DOHH2 (cell line): ENCODE measurements around the gene CCDC17.

Source experiments
- H3F3A ChIP-seq: fragments of 200-600 bp; sonication (generic), shearing (Covaris generic); 2 replicates; pipeline ENCODE4 v1.6.0; 2016; ENCODE audit warnings: antibody characterized with exemption, mild to moderate bottlenecking; ENCODE audit not compliant: control insufficient read depth, insufficient read depth
- H3K27ac ChIP-seq: fragments of 200-600 bp; sonication (generic); 2 replicates; pipeline ENCODE4 v1.5.1; 2014; ENCODE audit warnings: low read depth, mild to moderate bottlenecking, low read length, moderate library complexity
- H3K27me3 ChIP-seq: fragments of 200-600 bp; sonication (generic); 2 replicates; pipeline ENCODE4 v1.6.1; 2014; ENCODE audit warnings: mild to moderate bottlenecking, low read length, mixed read lengths; ENCODE audit not compliant: control insufficient read depth
- H3K36me3 ChIP-seq: fragments of 200-600 bp; sonication (generic); 2 replicates; pipeline ENCODE4 v1.6.1; 2014; ENCODE audit warnings: mild to moderate bottlenecking, low read length, moderate library complexity, mixed read lengths; ENCODE audit not compliant: control insufficient read depth
- H3K4me1 ChIP-seq: fragments of 200-600 bp; sonication (generic); 2 replicates; pipeline ENCODE4 v1.6.1; 2014; ENCODE audit warnings: mild to moderate bottlenecking, low read length, mixed read lengths; ENCODE audit not compliant: control insufficient read depth
- H3K4me2 ChIP-seq: fragments of 200-600 bp; sonication (generic); 2 replicates; pipeline ENCODE4 v1.6.0; 2014; ENCODE audit warnings: mild to moderate bottlenecking, low read length, moderate library complexity
- H3K4me3 ChIP-seq: fragments of 200-600 bp; sonication (generic); 2 replicates; pipeline ENCODE4 v1.5.1; 2014; ENCODE audit warnings: mild to moderate bottlenecking, low read length, mixed read lengths
- H3K79me2 ChIP-seq: fragments of 200-600 bp; sonication (generic); 2 replicates; pipeline ENCODE4 v1.6.1; 2014; ENCODE audit warnings: mild to moderate bottlenecking, low read length, mixed read lengths; ENCODE audit not compliant: control insufficient read depth
- H3K9me2 ChIP-seq: fragments of 200-600 bp; sonication (generic); replicated peaks from 2 replicates; pipeline ENCODE4 v1.6.1; 2014; ENCODE audit warnings: mild to moderate bottlenecking, low read length, mixed read lengths; ENCODE audit not compliant: control insufficient read depth
- H3K9me3 ChIP-seq: fragments of 200-600 bp; sonication (generic); 2 replicates; pipeline ENCODE4 v1.6.1; 2014; ENCODE audit warnings: antibody characterized with exemption, low read length, mixed read lengths; ENCODE audit not compliant: control insufficient read depth, insufficient read depth
- H4K20me1 ChIP-seq: fragments of 200-600 bp; sonication (generic); 2 replicates; pipeline ENCODE4 v1.6.0; 2014; ENCODE audit warnings: low read depth, mild to moderate bottlenecking, antibody characterized with exemption, low read length, moderate library complexity; ENCODE audit not compliant: control insufficient read depth, insufficient read depth
- EZH2phosphoT487 ChIP-seq: fragments of 200-600 bp; sonication (generic); IDR thresholded peaks from 2 replicates; pipeline ENCODE4 v1.6.1; 2017; ENCODE audit warnings: borderline replicate concordance, mild to moderate bottlenecking, antibody characterized with exemption, low read length, moderate library complexity, mixed read lengths
- TF ChIP-seq, protein P1 (sequence below): fragments of 200-600 bp; sonication (generic); IDR thresholded peaks from one replicate; pipeline ENCODE4 v1.5.1; 2014; ENCODE audit warnings: antibody characterized with exemption, mild to moderate bottlenecking, low read depth, low read length; ENCODE audit not compliant: poor library complexity, severe bottlenecking

Gene CCDC17

DNA sequence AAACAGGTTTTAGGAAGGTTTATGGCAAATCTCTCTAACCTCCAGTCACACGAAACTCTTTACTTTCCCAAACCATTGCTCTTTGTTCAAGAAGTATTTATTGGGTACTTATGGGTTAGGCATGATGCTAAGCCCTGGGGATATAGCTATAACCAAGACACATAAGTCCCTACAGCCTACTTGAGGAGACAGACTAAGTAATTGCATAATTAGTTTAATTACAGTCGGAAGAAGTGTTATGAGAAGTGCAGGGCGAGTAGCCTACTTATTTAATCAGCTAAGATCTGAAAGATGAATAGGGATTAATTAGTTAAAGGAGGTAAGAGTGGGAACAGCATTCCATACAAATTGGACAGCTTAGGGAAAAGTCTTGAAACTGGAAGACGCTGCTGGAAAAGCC is 53.2 kb downstream of the CCDC17 start:
- Histone ChIP-seq H3K79me2 (no peaks in the 10 kb centered on the region), H3K4me1 (peaks cover 5% of the 10 kb centered on the region; the same call in 1 of the 2 replicates), H3K9me3 (no peaks in the 10 kb centered on the region), H3K9me2 (no peaks in the 10 kb centered on the region), H3K36me3 (peaks cover 47% of the 10 kb centered on the region), H3K4me3 (no peak overlapping the region), H3K27ac (no peak overlapping the region), H4K20me1 (peaks cover 4% of the 10 kb centered on the region; the same call in 1 of the 2 replicates), H3K27me3 (no peaks in the 10 kb centered on the region), H3K4me2 (no peak overlapping the region), H3F3A (peaks cover 3% of the 10 kb centered on the region; the same call in 1 of the 2 replicates)
- TF ChIP-seq, protein P1, sequence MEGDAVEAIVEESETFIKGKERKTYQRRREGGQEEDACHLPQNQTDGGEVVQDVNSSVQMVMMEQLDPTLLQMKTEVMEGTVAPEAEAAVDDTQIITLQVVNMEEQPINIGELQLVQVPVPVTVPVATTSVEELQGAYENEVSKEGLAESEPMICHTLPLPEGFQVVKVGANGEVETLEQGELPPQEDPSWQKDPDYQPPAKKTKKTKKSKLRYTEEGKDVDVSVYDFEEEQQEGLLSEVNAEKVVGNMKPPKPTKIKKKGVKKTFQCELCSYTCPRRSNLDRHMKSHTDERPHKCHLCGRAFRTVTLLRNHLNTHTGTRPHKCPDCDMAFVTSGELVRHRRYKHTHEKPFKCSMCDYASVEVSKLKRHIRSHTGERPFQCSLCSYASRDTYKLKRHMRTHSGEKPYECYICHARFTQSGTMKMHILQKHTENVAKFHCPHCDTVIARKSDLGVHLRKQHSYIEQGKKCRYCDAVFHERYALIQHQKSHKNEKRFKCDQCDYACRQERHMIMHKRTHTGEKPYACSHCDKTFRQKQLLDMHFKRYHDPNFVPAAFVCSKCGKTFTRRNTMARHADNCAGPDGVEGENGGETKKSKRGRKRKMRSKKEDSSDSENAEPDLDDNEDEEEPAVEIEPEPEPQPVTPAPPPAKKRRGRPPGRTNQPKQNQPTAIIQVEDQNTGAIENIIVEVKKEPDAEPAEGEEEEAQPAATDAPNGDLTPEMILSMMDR, result no peak
- no peak for TF ChIP-seq EZH2phosphoT487
